SK-N-SH treated with all-trans-retinoic acid at 6 μM for 48 hours (cell line): ENCODE data around the gene ALDOA.

ENCODE experiments used
- ATAC-seq: fragments of 200-7000 bp; cut with Tn5 transposase; 3 replicates; pipeline ENCODE4 v1.9.1; 2020; ENCODE audit warnings: mild to moderate bottlenecking, moderate library complexity
- ARNTL ChIP-seq: fragments of 450-650 bp; formaldehyde crosslinking; IDR thresholded peaks from 2 replicates; pipeline ENCODE4 v1.5.0; 2020; ENCODE audit warnings: low read depth, mild to moderate bottlenecking, moderate library complexity, borderline replicate concordance
- BACH2 ChIP-seq: fragments of 250-450 bp; sonication (Bioruptor Pico); IDR thresholded peaks from 2 replicates; pipeline ENCODE4 v1.9.0; 2021; ENCODE audit warnings: mild to moderate bottlenecking, borderline replicate concordance
- CSDC2 ChIP-seq: fragments of 250-450 bp; sonication (Bioruptor Pico); IDR thresholded peaks from 2 replicates; pipeline ENCODE4 v1.5.0; 2020; ENCODE audit warnings: mild to moderate bottlenecking, moderate library complexity
- ESRRG ChIP-seq: fragments of 250-450 bp; sonication (Bioruptor Pico); IDR thresholded peaks from 2 replicates; pipeline ENCODE4 v1.6.1; 2021; ENCODE audit warnings: mild to moderate bottlenecking
- GLIS3 ChIP-seq: fragments of 250-450 bp; sonication (Bioruptor Pico); IDR thresholded peaks from 2 replicates; pipeline ENCODE4 v1.5.0; 2020; ENCODE audit warnings: mild to moderate bottlenecking, moderate library complexity
- ISL1 ChIP-seq: fragments of 250-450 bp; sonication (Bioruptor Pico); IDR thresholded peaks from 2 replicates; pipeline ENCODE4 v2.1.2; 2022; ENCODE audit warnings: mild to moderate bottlenecking, moderate library complexity
- PPARA ChIP-seq: fragments of 250-450 bp; sonication (Bioruptor Pico); IDR thresholded peaks from 2 replicates; pipeline ENCODE4 v1.5.0; 2020; ENCODE audit warnings: mild to moderate bottlenecking, borderline replicate concordance
- RARB ChIP-seq: fragments of 250-450 bp; sonication (Bioruptor Pico); IDR thresholded peaks from 2 replicates; pipeline ENCODE4 v1.8.0; 2021; ENCODE audit warnings: mild to moderate bottlenecking, moderate library complexity
- SNAI2 ChIP-seq: fragments of 250-450 bp; sonication (Bioruptor Pico); IDR thresholded peaks from 2 replicates; pipeline ENCODE4 v1.5.0; 2020; ENCODE audit warnings: mild to moderate bottlenecking, moderate library complexity
- TCF4 ChIP-seq: fragments of 250-450 bp; sonication (Bioruptor Pico); IDR thresholded peaks from 2 replicates; pipeline ENCODE4 v1.8.0; 2021; ENCODE audit warnings: mild to moderate bottlenecking, moderate library complexity, borderline replicate concordance
- TOX ChIP-seq: fragments of 250-450 bp; sonication (Bioruptor Pico); IDR thresholded peaks from 2 replicates; pipeline ENCODE4 v1.8.0; 2021; ENCODE audit warnings: mild to moderate bottlenecking, moderate library complexity, borderline replicate concordance
- ZC3H10 ChIP-seq: fragments of 250-450 bp; sonication (Bioruptor Pico); IDR thresholded peaks from 2 replicates; pipeline ENCODE4 v1.5.1; 2021; ENCODE audit warnings: mild to moderate bottlenecking, moderate library complexity
- ZFP3 ChIP-seq: fragments of 250-450 bp; sonication (Bioruptor Pico); IDR thresholded peaks from 2 replicates; pipeline ENCODE4 v1.5.0; 2020; ENCODE audit warnings: mild to moderate bottlenecking, moderate library complexity
- ZFP30 ChIP-seq: fragments of 450-650 bp; formaldehyde crosslinking; IDR thresholded peaks from 2 replicates; pipeline ENCODE4 v1.5.0; 2022; ENCODE audit warnings: mild to moderate bottlenecking, moderate library complexity
- ZNF70 ChIP-seq: fragments of 450-650 bp; formaldehyde crosslinking; IDR thresholded peaks from 2 replicates; pipeline ENCODE4 v1.5.0; 2020; ENCODE audit warnings: mild to moderate bottlenecking, moderate library complexity
- ZNF8 ChIP-seq: fragments of 450-650 bp; formaldehyde crosslinking; IDR thresholded peaks from 2 replicates; pipeline ENCODE4 v1.5.0; 2020; ENCODE audit warnings: mild to moderate bottlenecking, moderate library complexity
- TF ChIP-seq, protein P1 (sequence below): fragments of 250-450 bp; sonication (Bioruptor Pico); IDR thresholded peaks from 2 replicates; pipeline ENCODE4 v1.8.0; 2021; ENCODE audit warnings: low read depth, mild to moderate bottlenecking, moderate library complexity, borderline replicate concordance
- TF ChIP-seq, protein P2 (sequence below): fragments of 250-450 bp; sonication (Bioruptor Pico); IDR thresholded peaks from 2 replicates; pipeline ENCODE4 v1.5.0; 2020; ENCODE audit warnings: mild to moderate bottlenecking, moderate library complexity
- TF ChIP-seq, protein P3 (sequence below): fragments of 250-450 bp; sonication (Bioruptor Pico); IDR thresholded peaks from 2 replicates; pipeline ENCODE4 v1.5.1; 2021; ENCODE audit warnings: mild to moderate bottlenecking, moderate library complexity
- TF ChIP-seq, protein P4 (sequence below): fragments of 250-450 bp; sonication (Bioruptor Pico); IDR thresholded peaks from 2 replicates; pipeline ENCODE4 v1.8.0; 2020; ENCODE audit warnings: mild to moderate bottlenecking, moderate library complexity, borderline replicate concordance

The ALDOA gene

DNA sequence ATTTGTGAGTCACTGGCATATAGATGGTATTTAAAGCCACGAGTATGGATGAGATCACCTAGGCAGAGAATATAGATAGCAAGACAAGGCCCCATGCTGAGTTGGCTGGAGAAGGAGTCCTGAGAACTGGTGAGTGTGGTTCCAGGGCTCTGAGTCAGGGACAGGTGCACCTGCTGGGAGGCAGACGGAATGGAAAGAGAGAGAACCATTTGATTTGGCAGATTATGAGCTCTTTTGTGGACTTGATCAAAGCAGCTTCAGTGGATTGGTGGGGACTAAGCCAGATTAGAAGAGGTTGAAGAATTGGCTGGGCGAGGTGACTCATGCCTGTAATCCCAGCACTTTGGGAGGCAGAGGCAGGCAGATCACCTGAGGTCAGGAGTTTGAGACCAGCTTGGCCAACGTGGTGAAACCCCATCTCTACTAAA is 46.8 kb upstream of the ALDOA start:
- no peak for TF ChIP-seq TCF4 (CRISPR knock-in tag)
- TF ChIP-seq, protein P1, sequence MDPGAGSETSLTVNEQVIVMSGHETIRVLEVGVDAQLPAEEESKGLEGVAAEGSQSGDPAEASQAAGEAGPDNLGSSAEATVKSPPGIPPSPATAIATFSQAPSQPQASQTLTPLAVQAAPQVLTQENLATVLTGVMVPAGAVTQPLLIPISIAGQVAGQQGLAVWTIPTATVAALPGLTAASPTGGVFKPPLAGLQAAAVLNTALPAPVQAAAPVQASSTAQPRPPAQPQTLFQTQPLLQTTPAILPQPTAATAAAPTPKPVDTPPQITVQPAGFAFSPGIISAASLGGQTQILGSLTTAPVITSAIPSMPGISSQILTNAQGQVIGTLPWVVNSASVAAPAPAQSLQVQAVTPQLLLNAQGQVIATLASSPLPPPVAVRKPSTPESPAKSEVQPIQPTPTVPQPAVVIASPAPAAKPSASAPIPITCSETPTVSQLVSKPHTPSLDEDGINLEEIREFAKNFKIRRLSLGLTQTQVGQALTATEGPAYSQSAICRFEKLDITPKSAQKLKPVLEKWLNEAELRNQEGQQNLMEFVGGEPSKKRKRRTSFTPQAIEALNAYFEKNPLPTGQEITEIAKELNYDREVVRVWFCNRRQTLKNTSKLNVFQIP (CRISPR knock-in tag): no peak
- TF ChIP-seq ISL1 (CRISPR knock-in tag): no peak
- TF ChIP-seq, protein P2, sequence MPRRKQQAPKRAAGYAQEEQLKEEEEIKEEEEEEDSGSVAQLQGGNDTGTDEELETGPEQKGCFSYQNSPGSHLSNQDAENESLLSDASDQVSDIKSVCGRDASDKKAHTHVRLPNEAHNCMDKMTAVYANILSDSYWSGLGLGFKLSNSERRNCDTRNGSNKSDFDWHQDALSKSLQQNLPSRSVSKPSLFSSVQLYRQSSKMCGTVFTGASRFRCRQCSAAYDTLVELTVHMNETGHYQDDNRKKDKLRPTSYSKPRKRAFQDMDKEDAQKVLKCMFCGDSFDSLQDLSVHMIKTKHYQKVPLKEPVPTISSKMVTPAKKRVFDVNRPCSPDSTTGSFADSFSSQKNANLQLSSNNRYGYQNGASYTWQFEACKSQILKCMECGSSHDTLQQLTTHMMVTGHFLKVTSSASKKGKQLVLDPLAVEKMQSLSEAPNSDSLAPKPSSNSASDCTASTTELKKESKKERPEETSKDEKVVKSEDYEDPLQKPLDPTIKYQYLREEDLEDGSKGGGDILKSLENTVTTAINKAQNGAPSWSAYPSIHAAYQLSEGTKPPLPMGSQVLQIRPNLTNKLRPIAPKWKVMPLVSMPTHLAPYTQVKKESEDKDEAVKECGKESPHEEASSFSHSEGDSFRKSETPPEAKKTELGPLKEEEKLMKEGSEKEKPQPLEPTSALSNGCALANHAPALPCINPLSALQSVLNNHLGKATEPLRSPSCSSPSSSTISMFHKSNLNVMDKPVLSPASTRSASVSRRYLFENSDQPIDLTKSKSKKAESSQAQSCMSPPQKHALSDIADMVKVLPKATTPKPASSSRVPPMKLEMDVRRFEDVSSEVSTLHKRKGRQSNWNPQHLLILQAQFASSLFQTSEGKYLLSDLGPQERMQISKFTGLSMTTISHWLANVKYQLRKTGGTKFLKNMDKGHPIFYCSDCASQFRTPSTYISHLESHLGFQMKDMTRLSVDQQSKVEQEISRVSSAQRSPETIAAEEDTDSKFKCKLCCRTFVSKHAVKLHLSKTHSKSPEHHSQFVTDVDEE (CRISPR knock-in tag): no peak
- TF ChIP-seq, protein P3, sequence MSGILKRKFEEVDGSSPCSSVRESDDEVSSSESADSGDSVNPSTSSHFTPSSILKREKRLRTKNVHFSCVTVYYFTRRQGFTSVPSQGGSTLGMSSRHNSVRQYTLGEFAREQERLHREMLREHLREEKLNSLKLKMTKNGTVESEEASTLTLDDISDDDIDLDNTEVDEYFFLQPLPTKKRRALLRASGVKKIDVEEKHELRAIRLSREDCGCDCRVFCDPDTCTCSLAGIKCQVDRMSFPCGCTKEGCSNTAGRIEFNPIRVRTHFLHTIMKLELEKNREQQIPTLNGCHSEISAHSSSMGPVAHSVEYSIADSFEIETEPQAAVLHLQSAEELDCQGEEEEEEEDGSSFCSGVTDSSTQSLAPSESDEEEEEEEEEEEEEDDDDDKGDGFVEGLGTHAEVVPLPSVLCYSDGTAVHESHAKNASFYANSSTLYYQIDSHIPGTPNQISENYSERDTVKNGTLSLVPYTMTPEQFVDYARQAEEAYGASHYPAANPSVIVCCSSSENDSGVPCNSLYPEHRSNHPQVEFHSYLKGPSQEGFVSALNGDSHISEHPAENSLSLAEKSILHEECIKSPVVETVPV (CRISPR knock-in tag): no peak
- no peak for TF ChIP-seq PPARA (CRISPR knock-in tag)
- no peak for TF ChIP-seq BACH2 (CRISPR knock-in tag)
- ATAC-seq: no peak

DNA sequence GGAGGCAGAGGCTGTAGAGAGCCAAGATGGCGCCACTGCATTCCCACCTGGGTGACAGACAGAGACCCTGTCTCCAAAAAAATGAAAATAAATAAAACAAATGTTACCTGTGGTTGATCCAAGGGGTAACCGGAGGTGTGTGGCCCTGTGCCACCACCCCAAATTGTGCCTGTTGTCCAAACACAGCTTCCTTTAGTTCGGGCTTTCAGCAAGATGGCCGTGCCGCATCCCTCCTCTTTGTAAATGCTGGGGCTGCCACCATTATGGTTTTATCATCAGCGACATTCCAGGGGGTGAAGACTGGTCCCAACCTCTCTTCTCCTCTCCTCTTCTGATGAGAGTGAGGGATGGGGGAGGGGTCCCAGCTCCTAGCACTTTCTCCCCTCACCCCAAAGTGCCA is 42.7 kb upstream of the ALDOA start, which contains the start of gene C16orf92:
Gene C16orf92, plus strand, starts transcription at position 312 of the 400 bp plus-strand sequence. CDS start 143 bp downstream, outside the sequence.
- no peak for TF ChIP-seq PPARA (CRISPR knock-in tag)
- no peak for TF ChIP-seq ARNTL
- TF ChIP-seq GLIS3 (CRISPR knock-in tag): no peak
- TF ChIP-seq, protein P4, sequence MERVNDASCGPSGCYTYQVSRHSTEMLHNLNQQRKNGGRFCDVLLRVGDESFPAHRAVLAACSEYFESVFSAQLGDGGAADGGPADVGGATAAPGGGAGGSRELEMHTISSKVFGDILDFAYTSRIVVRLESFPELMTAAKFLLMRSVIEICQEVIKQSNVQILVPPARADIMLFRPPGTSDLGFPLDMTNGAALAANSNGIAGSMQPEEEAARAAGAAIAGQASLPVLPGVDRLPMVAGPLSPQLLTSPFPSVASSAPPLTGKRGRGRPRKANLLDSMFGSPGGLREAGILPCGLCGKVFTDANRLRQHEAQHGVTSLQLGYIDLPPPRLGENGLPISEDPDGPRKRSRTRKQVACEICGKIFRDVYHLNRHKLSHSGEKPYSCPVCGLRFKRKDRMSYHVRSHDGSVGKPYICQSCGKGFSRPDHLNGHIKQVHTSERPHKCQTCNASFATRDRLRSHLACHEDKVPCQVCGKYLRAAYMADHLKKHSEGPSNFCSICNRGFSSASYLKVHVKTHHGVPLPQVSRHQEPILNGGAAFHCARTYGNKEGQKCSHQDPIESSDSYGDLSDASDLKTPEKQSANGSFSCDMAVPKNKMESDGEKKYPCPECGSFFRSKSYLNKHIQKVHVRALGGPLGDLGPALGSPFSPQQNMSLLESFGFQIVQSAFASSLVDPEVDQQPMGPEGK (CRISPR knock-in tag): no peak
- TF ChIP-seq TOX (CRISPR knock-in tag): no peak
- TF ChIP-seq SNAI2: no peak
- no peak for TF ChIP-seq ZFP3 (CRISPR knock-in tag)
- no peak for TF ChIP-seq ESRRG (CRISPR knock-in tag)
- TF ChIP-seq ISL1 (CRISPR knock-in tag): no peak
- TF ChIP-seq ZNF70: no peak
- TF ChIP-seq, protein P2 (CRISPR knock-in tag): no peak
- TF ChIP-seq TCF4 (CRISPR knock-in tag): no peak
- TF ChIP-seq, protein P3 (CRISPR knock-in tag): no peak
- no peak for TF ChIP-seq ZFP30 (CRISPR knock-in tag)
- no peak for TF ChIP-seq ZNF8 (CRISPR knock-in tag)
- TF ChIP-seq RARB (CRISPR knock-in tag): no peak
- no peak for TF ChIP-seq CSDC2 (CRISPR knock-in tag)
- no peak for TF ChIP-seq ZC3H10 (CRISPR knock-in tag)
- TF ChIP-seq, protein P1 (CRISPR knock-in tag): no peak
- ATAC-seq: no peak
